ENCODE data around the gene PID1.

The PID1 gene

DNA sequence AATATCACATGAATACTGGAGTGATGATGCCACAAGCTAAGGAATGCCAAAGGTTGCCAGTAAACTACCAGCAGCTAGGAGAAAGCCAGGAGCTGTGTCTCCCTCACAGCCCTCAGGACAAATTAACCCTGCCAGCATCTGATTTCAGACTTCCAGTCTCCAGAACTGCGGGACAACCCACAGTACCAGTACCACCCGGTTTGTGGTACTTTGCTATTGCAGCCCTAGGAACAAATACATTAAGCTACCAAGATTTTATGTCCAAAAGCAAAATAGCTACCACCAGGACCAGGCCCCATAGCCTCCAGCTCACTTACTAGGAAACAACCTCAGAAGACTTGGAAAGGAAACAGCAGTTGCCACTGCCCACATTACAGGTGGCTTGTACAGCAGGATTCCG, 10.0 kb downstream of the PID1 start:
- no peak for DNase-seq

- DNase-seq, result no peak
Measured at GRCh38 chr2:229257985-229258384, 13.1 kb downstream of the PID1 start.

DNA sequence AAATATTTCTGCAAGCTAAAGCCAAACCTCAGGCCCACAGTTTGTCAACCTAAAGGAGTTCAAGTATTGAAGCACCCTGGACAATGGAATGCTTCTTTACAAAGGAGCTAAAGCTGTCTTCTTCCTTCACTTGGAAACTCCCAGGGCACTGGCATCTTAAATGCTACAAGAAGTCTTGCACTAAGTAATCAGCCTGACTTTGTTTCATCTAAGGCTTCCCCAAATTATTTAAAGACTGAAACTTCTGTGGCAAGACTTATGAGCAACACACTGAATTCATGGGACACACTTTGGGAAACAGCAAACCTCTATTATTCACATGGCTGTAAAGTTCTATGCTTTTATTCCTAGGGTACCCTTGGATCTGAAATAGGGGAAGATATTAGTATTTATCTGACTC, 14.7 kb downstream of the PID1 start:
- DNase-seq, result no peak

DNA sequence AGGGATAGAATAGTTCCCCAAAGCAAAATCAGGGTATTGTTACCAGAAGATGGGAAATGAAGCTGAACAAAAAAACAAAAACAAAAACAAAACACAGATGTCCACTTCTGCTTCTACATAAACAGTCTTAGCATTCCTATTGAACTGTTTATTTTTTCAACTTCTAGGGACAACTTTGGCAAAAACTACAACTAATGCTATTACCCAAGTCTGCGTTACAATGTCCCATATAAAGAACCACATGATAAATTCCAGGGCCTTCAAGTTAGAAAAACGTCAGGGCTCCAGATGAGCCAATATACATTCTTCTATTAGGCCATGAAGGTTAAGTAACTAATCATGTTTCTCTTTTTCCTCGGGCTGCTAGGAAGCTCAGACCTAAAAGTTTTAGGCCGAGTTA, 16.9 kb downstream of the PID1 start:
- DNase-seq, result no peak

DNA sequence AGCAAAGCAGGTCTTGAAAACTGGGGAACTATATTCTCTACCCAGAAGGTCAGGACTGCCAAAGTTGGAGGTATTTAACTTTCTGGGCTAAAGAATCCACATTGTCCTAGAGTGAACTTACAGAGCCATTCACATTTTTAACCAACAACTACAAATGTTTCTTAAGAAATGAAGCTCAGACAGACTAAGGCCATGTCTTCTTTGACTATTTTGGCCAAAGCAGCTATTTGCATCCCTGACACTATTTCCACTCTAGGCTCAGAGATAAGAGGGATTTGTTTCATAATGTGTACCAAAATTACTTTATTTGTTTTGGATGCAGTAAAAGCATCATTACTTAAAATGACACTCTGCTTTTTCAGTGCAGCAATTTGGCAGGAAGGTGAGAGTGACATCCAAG, 18.1 kb downstream of the PID1 start:
- no peak for DNase-seq

- DNase-seq, result no peak
Measured at GRCh38 chr2:229252280-229252679, 18.8 kb downstream of the PID1 start.

DNA sequence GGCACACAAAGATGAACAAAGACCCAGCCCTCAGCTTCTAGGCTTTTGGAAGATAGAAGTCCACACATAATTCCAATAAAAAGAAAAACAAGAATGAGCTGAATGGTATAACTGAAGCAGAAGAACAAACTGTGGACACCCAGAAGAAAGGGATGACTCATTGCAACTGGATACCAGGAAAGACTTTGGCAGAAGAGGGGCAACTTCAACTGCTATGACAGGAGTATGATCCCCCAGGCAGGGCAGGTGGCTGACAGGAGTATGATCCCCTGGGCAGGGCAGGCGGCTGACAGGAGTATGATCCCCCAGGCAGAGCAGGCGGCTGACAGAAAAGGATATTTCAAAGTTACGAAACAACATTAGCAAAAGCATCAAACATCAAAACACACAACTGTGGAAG, 21.6 kb downstream of the PID1 start:
- no peak for DNase-seq

DNA sequence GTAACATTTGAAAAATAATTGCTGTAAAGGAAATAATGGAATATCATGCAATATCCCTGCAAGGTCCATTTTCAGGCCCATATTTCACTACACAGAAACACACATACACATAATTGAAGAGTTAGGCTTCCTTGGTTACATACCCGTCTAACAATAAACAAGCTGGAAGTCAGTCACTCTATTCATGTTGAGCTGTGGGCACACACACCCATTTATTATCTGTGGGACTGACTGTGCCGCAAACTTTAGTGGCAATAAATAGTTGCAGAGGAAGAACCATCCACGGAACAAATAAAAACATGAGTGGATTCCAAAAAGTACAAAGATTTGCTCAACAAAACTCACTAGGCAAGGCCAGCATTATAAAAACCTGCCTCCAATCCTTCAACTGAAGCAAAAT, 24.8 kb downstream of the PID1 start:
- DNase-seq, result no peak

DNA sequence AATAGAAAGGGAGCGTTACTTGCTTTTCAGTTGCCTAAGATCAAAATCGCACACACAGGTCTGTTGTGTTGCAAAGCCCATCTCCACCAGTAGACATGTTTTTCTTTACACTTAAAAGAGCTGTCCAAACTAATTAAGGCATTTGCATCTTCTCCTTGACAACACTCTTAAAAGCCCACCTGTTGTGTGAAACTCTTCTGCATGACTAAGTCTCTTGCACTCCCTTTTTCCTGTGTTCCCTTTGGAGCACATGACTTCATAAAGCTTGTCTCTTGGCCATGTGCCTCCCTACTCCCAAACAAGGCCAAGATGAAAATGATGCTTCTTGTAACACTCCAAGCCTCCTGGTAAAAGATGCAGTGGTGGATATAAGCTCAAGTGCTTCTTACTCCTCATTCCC, 26.1 kb downstream of the PID1 start:
- DNase-seq, result no peak

- DNase-seq, result no peak
Measured at GRCh38 chr2:229243890-229244560, 27.1 kb downstream of the PID1 start.

- DNase-seq, result no peak
Measured at GRCh38 chr2:229240984-229241491, 30.0 kb downstream of the PID1 start.

DNA sequence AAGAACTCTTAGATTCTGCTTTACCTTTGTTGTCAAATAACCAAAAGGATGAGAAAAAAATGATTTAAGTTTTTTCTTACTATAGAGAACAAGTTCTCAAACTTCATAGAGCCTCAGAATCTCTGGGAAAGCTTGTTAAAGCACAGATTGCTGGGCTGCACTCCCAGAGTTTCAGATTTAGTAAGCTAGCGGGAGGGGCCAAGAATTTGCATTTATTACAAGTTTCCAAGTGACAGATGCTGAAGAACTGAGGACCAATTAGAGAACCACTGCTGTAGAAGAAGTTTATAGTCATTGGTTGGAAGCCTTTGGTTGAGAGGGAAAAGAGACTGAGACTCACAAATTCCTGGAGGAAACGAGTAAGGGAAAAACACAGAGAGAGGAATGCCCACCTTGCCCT, 32.1 kb downstream of the PID1 start:
- DNase-seq, result no peak

GRCh38 chr2:229237270-229237669, 33.8 kb downstream of the PID1 start:
- no peak for DNase-seq

DNA sequence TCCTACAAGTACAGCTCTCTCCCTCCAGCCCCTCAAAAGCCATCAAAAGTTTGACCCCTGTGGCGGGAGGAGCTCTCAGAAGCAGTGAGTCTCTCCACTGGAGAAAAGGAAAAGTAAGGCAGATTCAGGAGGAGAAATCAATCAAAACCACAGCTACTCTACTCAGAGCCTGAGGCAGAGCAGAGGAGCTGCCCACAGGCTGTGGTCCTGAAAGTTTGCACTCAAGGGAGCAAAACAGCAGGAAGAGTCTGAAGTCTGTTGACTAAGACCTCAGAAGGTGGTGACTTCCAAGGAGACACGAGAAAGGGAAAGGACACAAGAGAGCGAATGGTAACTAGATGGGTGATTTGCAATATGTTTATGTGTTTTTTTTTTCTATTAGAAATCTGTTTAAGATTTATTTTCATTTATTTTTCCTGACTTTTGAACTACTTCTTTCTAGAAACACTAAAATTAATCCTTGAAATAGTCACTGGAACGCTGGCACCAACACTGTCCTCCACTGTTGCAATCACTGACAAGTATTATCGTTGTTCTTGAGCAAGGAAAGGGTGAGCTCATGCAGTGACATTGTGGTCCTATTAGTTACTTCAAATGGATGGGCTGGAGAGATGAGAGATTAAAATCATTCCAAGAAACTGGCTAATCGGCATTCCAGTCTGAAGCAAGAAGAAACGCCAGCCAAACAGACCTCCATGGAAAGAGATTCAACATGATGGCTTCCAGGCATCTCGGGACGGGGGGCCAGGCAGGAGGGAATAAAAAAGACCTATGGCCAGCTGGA, 35.8 kb downstream of the PID1 start:
- no peak for DNase-seq

DNA sequence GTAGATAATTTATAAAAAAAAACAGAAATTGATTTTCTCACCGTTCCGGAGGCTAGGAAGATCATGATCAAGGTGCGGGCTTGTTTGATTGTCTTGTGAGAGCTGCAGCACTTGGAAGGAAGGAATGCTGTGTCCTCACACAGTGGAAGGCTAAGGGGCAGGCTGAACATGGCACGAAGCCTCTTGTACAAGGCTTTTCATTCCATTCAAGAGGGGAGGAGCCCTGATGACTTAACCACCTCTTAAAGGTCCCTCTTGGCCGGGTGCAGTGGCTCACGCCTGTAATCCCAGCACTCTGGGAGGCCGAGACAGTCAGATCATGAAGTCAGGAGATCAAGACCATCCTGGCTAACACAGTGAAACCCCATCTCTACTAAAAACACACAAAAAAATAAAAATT, 39.2 kb downstream of the PID1 start:
- no peak for DNase-seq

DNA sequence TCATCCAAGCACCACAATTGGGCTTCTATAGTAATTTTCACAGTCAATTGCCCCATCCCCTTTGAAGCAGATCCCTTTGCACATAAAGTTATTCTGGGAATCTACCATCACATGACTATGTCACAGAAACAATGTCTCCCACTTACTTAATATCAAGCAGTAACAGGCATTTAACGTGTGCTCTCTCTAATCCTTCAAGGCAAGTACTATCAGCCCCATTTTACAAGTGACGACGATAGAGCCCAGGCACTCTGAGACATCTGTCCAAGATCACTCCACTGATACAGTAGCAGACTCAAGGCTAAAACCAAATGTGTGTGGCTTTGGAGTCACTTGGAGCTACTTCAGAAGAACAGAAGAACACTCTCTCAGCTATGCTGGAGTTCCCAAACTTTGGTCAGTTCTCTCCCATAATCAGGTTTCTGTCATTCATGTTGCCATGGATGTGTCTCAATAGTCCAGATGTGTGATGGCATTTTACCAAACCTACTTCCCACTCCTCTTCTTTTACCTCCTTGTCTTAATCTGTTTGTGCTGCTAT, 39.7 kb downstream of the PID1 start:
- no peak for DNase-seq

GRCh38 chr2:229230911-229231310, 40.2 kb downstream of the PID1 start:
- DNase-seq, result no peak

DNA sequence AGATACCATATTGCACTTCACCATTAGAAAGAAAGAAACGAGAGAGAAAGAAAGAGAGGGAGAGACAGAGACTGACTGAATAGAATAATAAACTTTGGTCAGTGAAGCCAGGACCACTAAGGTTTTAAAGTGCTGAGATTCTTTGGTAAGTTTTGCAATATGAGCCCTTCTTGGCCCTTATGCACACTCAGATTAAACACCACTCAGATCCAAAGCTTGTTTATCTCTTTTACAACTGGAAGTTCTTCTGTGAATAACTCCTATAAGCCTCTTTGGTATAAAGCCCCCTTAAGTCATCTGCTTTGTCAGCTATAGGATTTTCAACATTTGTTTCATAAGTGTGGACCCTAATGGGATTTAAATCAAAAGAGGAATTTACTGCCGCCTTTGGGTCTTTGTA, 40.8 kb downstream of the PID1 start:
- DNase-seq, result no peak

DNA sequence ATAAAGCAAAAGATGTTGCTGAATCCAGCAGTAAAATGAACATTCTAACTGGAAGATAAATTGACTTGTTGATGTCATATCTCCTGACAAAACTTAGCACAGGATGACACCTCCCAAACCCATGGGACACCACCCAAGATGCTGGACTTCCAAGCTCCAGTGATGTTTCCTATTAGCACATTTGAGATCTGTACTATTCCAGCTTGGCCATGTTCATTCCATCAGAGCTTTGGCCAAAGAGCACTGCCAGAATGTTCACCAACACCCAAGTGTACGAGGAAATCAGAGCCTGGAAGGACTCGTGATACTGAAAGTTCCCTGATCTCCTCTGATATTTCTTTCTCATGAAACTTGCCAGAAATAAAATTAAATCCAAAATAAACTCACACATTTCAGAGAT, 44.7 kb downstream of the PID1 start:
- no peak for DNase-seq

DNA sequence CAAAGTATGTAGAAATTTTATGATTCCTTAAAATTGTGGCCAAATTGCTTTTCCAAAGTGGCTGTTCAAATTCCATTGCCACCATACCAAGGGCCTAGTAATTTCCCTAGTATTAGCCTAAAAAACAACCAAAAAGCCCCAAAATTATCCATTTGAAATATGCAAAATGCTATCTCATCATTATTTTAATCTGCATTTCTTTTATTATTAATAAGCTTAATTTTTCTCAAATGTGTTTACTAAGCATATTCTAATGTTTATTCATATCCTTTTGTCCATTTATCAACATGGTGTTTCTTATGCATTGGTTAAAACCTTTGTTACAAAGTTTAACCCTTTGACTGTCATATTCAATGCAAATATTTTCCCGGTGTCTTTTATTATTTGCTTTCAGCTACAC, 48.0 kb downstream of the PID1 start:
- DNase-seq, result no peak

- no peak for DNase-seq
Measured at GRCh38 chr2:229221641-229222040, 49.4 kb downstream of the PID1 start.

DNA sequence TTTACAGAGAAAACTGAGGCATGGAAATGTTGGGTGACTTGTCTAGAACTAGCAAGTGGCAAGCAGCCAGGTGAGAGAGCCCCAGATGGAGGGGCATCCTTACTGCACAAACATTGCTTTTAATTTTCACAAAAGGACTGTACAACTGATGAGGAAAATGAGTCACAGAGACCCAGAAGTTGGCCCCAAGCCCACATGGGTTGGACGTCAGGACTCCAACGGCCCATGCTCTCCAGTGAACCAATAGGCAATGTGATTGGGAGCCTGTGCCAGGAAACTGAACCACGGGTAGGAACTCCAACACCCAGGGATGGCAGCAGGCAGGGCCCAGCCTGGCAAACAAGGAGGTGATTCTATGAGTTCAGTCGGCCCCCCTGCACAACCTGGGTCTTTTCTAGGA, 50.8 kb downstream of the PID1 start:
- DNase-seq, result no peak

- DNase-seq, result no peak
Measured at GRCh38 chr2:229218329-229218921, 52.7 kb downstream of the PID1 start.

GRCh38 chr2:229212241-229212640, 58.8 kb downstream of the PID1 start:
- DNase-seq, result no peak
